NCI-H128 (cell line): ENCODE data around the gene NOS1.

Experiments
- DNase-seq: peaks from one replicate; lab custom pipeline; 2025; ENCODE audit not compliant: unreplicated experiment; lab: John Stamatoyannopoulos, UW

NOS1 gene

DNA sequence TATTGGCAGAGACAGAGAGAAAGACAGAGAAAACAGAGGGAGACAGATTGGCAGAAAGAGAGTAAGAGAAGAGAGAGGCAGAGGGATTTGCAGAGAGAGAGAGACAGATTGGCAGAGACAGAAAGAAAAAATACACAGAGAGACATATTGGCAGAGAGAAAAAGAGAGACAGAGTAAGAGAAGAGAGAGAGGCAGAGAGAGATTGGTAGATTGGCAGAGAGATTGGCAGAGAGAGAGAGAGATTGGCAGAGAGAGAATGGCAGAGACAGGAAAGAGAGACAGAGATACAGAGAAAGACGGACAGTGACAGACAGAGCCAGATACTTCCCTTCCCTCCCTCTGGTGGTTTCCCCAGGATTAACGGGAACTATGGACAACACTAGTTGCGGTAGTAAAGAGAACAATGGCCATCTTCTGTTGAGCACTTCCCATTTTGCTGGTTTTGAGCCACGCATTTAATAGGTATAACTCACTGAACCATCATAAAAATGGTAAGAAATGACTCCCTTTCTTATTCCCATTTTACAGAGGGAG, 2.6 kb upstream of the NOS1 start:
- no peak for DNase-seq

DNA sequence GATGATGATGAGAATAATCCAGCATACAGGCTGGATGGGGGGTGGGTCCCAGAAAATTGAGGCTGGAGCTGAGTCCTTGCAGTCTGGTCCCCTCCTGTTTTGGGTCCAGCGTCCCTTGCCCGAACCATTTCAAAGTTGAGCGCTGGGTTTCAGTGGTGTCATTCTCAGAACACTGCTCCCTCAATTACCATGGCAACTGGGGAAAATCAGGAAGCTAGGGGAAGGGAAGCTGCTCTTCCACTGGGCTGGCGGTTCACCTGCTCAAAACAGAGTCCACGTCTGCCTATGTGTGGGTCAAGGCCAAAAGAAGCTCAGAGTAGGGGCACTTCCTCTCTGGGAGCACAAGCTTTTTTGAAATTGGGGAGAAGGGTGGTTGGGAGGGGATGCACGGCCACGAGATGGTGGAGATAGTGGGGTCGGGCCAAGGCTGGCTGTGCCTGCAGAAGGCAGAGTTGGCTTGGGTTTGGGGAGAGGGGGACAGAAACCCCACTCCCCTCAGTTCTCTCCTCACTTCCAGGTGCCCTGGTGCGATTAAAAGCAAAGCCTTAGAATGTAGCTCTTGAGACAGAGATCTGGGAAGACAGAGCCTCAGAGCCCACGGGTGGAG, 1.7 kb upstream of the NOS1 start:
- no peak for DNase-seq

DNA sequence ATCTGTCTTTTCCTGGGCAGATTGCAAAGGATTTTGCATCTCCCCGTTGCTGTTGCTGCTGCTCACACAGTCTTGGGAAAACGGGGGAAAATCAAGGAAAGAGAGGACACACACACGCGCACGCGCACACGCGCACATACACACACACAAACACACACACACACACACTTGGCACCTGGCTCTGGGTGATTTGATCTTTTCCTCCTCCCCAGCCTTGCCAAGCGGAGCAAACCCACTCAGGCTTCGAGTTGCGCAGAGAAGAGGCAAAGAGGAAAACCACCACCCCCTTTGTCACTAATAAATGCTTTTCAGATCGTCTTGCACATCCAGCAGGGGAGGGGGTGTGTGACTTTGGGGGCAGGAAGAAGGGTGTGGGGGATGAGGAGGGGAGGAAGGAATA, 965 bp upstream of the NOS1 start:
- no peak for DNase-seq

DNA sequence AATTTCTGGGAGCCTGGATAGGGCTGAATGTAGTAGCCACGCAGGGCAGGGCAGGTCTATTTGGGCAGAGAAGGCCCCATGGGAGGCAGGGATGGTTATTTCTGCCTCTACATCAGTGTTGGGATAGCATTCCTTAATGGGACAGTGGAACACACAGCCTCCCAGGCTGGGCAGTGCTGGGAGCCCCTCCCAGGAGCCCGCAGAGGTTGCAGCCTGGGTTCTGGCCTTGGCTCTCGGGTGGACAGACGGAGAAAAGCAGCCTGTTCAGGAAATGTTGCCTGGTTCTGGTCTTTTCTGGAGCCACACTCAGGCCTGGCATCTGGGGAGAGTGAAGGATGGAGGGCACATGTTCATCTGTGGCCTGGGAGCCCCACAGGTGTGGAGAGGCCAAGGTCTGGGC, 479 bp upstream of the NOS1 start:
- no peak for DNase-seq

DNA sequence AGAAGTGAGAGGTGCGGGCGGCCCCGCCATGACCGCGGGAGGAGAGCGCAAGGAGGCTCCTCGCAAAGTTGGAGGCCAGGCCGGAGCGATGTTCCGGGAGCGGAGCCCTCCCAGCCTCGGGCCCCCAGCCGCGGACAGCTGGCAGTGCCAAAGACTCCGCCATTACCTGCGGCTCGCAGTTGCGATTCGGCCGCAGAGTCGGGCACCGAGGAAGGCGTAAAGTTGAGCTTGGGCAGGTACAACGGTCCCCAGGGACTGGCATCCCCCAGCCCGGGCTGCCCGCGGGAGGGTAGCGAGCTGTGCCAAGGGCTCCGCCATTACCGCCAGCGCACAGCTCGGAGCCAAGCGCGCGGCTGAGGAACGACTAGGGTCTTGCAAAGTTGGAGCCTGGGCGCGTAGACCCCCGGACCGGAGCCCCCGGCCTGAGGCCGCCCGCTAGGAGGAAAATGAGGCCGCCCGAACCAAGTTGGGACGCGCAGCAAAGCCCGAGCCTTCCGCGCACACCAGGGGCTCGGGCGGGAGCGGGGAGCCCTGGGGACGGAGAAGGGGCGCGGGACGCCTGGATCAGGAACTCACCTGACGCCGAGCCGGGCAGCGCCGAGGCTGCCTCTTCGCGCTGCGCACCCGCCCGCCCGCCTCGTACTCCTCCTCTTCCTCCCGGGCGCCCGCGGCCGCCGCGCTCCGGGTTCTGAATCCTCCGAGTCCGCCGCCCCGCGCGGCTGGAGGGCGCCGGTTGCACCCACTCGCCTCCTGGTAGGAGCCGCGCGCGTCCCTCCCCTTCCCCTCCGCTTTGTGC, 677 bp downstream of the NOS1 start:
- no peak for DNase-seq

DNA sequence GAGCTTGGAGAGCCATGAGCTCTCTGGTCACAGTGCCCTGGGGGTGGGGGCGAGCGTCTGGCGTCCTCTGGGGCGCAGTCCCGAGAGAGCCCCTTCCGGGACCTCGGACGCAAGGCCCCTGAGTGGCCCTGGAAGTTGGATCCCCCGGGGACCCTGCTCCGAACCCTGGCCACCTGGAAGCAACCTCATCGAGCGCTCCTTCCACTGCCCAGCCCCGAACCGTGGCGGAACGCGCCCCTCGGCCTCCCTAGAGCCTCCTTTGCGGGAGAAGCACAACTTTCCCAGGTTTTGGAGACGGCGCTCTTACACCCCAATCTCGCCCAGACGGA, 1.2 kb downstream of the NOS1 start:
- DNase-seq, result no peak

DNA sequence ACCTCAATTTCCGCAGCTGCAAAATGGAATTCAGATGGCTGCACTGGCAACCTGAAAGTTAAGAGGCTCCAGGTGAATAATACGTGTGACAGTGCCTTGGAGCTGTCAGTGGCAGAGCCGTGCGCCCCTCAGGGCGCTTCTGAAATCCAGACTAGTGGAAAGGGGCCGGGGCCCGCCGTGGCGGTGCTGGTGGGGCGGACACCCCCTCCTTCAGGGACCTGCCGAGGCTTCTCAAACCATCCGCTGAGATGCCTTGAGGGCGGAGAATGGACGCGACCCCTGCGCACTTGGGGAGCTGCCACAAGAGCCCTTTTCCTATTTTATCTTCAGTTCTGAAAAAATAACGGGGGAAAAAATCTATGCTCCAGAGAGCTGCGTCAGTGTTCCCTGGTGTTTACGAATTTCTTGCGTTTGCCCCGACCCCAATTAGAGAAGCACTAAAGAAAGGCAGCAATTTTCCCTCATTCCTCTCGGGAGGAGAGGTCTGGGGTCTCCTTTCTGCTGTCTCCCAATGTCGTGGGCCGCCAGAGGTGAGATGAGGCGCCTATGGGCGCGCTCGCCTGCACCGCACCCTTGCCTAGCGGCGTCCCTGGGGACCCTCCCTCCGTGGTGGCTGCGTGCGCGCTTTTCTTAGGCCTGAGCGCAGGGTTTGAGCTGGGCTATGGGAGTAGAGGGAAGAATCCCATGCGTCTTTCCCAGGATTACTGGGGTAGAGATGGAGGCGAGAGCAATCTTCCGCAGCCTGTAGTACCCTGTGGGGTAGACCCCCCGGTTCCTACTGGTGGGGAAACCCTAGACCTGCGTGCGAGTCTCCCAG, 2.2 kb downstream of the NOS1 start:
- no peak for DNase-seq

DNA sequence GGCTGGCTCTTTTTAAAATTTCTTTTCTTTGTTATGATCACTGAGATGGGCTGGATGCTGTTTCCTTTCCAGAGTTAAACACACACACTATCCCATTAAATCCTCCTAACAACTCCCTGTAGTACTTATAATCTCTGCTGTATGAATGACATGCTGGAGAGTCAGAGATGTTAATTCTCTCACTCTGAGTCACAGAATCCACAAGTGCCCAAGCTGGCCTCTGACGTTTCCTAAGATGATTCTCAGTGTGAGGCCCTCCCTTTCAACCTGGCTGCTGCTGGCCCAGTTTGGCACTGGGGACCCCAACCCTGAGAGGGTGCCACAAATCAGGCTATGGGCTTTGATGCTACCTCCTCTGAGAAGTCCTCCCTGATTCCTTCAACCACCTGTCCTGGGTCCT, 5.4 kb downstream of the NOS1 start:
- DNase-seq, result no peak

DNA sequence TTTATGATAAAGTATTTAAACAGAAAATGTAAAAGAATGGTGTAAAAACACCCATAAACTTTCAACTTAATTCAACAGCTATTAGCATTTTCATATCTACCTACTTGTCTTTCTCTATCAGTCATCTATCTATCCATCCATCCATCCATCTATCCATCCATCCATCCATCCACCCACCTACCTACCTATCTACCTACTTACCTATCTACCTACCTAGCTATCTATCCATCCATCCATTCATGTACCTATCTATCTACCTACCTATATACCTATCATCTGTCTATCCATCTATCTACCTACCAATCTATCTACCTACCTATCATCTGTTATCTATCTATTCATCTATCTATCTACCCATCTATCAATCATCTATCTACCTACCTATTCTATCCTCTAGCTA, 8.5 kb downstream of the NOS1 start:
- no peak for DNase-seq

DNA sequence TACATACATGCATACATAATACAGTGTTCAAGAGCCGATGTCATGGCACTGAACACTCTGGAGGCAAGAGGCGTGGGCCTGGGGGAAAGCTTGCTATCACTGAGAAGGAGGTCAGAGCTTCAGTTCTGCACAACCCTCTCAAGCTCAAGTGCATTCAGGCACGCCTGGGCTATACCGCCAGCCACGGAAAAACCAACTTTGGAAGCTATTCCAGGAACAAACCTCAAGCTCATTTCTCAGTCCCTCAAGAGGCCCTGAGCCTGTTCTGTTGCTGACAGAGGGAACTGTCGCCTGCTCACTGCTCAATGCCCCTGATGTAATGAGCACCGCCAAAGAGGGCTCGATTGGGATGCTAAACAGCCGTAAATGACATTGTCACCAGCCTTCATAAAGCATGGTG, 9.2 kb downstream of the NOS1 start:
- DNase-seq, result no peak

DNA sequence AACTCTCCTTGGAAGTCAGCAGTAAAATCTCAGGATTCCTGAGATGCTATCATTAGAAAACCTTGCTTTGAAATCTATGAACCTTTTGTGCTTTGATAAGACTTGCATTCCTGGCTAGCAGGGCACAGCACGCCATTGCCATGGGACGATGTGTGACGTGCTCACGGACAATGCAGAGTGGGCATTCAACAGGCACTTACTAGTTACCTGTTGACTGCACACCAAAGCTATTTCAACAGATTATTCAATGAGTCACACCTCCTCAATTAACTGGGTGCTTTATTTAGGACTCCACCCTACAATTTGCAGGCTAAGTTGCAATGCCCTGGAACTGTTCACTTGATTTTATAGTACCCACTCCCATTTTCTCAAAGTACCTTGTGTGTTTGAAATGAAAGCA, 11.3 kb downstream of the NOS1 start:
- DNase-seq, result no peak

DNA sequence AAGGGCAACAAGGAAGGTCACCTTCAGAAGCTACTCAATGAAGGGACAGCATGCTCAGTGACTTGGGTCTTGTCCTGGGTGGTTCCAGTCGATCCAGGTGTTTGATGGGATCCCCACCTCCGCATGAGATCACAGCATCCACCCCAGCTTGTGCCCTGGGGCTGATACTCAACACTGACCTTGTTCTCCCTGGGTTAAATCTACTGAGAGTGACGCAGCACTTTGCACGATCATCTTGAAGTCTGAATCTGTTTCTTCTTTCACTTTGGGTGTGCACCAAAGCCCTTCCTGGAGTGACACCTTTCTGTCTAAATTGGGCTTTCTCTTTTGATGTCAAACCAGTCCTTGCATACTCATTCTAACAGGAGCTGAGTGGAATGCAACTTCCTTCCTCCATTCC, 13.8 kb downstream of the NOS1 start:
- DNase-seq, result no peak

DNA sequence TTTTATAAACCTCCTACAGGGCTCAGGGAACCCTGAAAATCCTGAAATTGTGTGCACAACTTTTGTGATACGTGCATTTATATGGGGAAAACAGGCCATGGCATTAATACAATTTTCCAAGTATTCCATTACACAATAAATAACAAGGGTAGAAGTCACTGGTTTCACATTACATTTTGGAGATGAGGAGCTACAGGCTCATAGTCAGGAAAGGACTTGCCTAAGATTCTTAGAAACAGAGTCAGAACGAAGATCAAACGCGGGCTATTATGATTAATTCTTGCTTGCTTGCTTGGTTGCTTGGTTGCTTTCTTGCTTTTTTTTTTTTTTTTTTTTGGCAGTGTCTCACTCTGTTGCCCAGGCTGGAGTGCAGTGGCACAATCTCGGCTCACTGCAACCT, 16.7 kb downstream of the NOS1 start:
- no peak for DNase-seq

DNA sequence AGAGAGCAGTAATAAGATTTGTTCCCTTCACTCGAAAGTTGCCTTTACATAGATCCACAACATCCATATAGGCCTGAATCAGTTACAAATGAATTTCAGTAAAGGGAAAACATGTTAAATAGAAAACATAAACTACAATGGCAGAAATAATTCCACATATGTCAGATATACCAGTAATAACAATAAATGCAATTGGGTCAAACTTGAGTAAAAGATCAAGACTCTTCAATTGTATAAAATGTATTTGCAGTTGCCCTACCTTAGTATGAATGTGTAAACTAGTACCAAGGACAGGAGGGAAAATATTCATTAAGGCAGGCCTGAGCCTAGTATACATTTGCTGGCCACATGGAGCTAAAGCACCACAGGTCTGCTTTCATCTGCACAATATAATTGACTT, 17.6 kb downstream of the NOS1 start:
- no peak for DNase-seq

DNA sequence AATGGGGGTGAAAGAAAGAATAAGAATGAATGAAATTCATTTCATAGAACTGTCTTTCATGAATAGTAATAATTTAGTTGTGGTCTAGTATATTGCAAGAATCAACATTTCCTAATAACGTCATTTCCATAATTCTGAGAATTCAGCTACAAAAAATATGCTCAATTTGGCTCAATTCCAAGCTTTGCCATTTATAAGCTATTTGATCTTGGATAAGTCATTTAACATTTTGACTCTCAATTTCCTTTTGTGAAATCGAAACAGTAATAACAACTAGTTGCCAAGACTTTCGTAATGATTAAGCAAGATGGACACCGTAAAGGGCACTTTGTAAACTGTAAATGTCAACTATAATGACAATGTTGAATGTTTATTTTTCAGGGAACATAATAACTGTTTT, 18.1 kb downstream of the NOS1 start:
- no peak for DNase-seq

DNA sequence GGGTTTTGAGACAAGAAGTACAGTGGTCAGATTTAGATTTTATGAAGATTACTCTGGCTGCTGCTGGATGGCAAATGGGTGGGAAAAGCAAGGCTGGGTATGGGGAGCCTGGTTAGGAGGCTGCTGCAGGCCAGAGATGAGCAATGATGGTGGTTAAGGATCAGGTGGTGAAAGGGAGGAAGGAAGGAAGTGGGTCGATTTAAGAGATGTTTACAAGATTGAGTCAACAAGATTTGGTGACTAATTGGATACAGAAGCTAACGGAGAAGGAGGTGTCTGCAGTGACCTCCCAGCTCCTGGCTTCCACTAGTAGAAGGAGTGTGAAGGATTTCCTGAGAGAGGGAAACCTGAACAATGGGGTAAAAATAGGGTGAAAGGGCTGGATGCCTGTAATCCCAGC, 18.7 kb downstream of the NOS1 start:
- no peak for DNase-seq

DNA sequence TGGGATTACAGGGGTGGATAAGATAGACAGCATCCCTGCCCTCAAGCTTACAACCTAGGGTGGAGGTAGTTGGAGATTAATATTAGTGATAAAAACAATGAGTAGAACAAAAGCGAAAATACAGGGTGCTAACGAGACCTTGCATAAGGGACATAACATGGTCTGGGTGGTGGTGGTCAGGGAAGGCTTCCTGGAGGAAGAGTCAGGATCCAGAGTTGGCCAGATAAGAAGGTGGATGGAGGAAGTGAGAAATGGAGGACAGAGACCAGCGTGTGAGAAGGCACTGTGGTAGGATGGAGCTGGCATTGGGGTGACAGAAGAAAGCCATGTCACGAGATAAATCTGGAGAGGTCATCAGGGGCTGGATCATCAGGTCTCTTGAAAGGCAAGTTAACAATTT, 19.2 kb downstream of the NOS1 start:
- no peak for DNase-seq

DNA sequence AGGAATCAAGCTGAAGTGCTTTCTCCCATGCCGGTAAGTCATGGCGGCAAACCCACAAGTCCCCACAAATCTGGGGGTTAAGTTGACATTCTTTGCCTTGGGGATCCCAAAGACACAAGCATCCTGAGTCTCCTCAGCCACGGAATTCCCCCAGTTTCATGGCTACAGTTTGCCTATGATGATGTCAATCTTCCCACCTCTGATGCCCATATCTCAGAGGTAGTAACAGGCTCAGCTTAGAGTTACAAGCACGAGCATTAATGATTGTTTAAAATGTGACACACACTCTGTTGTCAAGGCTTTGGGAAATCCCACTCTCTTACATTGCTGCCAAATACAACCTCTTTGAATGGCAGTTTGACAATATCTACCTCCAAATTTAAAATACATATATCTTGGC, 22.3 kb downstream of the NOS1 start:
- DNase-seq, result no peak

DNA sequence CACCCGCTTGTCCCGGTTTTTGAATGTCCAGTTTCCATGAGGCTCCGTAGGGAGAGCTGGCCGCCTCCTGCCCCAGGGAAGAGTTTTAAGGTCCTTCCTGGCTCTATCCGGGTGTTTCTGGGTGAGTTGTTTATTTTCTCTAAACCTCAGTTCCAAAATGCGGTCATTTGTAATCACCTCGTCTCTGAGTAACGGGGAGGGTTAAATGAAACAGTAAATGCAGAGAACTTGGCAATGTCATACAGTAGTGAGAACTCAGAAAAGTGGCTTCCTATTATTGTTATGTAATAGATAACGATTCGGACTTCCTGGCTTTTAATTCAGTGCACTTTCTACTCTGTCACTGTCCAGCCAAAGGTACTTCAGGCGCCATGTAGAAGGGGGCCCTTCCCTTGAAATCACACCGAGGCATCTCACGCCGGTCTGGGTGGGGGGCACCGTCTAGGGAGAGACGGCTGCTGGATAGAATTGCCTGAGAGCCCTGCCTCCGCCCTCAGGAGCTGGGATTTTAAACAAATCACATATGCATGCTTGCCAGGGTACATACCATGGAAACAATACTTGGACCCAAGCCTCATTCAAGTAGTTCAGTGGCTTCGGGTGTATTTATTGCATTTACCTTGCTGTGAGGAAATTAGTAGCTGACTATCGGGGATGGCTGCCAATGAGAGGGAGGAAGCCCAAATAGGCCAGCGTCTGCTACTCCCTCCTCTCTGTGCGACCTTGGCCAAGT, 26.4 kb downstream of the NOS1 start:
- DNase-seq, result no peak

DNA sequence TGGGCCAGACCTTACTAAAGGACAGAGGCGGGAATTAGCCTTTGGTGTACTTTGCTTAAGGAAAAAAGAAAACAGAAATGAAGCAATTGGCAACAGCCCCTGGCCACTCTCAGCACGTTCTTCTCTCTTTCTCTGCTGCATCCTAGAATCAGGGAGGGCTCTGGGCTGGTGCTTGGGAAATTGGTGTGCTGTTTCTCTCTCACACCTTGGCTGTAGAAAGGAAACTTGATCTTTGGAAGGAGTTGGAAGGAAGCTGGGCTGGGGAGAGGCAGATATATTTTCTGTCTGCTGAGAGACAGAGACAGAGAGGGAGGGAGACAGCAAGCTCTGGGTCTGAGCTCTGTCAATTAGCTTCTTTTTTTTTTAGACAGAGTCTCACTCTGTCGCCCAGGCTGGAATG, 27.4 kb downstream of the NOS1 start:
- no peak for DNase-seq

DNA sequence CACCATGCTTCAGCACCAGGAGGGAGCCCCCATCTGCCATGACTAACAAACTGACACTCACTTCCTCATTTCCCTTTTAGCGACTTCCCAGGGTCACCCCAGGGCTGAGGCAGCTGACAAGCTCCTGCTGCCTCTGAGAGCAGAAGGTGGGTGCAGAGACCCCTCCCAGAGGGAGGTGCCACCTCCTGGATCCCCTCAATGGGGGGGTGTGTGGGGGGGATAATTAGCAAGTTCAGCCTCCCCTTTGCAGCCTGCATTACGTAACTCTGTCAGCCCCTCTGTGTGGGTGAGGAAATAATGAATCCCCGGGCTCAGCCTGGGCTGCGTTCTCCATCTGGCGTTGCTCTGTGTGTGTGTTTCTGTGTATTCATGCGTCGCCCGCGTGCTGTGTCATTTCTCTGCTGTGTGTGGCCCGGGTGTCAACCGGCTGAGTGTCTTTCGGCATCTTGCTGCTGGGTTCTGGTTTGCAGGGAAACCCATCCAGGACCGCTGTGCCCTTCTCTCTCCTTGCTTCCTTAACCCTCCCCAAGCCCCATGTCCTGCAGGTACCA, 28.0 kb downstream of the NOS1 start:
- DNase-seq, result no peak
